OCI-LY7 (cell line): ENCODE results near the gene ZNF423. TPM values are rescaled to one million over a fixed set of nuclear protein-coding genes. Genes with fewer than 3 reads are reported as not detected.

Experiments used
- BruUV-seq: library from RNA; stranded (reverse); fragments of 400-500 nt; replicated peaks from 2 replicates; lab custom pipeline; 2021; lab: Mats Ljungman, UMichigan
- CTCF ChIA-PET: fragments of 300-600 bp; sonication (Branson Sonifier 250); formaldehyde crosslinking; loops from one replicate; lab custom pipeline; 2022; ENCODE audit warnings: antibody characterized with exemption; ENCODE audit not compliant: unreplicated experiment; lab: Charles Lee
- POLR2A ChIA-PET: fragments of 300-600 bp; sonication (Branson Sonifier 250); formaldehyde crosslinking; loops from one replicate; lab custom pipeline; 2022; ENCODE audit warnings: antibody characterized with exemption; lab: Charles Lee
- DNase-seq: peaks from one replicate; pipeline ENCODE4 v3.0.0-alpha.2; 2015; ENCODE audit warnings: low spot score
- H2AFZ ChIP-seq: fragments of 200-600 bp; sonication (generic), shearing (Covaris generic); 2 replicates; pipeline ENCODE4 v1.6.1; 2014; ENCODE audit warnings: mild to moderate bottlenecking, antibody characterized with exemption, low read length, moderate library complexity
- H3K27ac ChIP-seq: fragments of 200-600 bp; sonication (generic); 2 replicates; pipeline ENCODE4 v1.5.1; 2014; ENCODE audit warnings: mixed run types, low read depth, mild to moderate bottlenecking, moderate library complexity, low read length, inconsistent platforms; ENCODE audit not compliant: poor library complexity, severe bottlenecking
- H3K36me3 ChIP-seq: fragments of 200-600 bp; sonication (generic); 2 replicates; pipeline ENCODE4 v1.6.1; 2014; ENCODE audit warnings: mild to moderate bottlenecking, antibody characterized with exemption, low read length, moderate library complexity, mixed read lengths; ENCODE audit not compliant: insufficient read depth
- H3K4me1 ChIP-seq: fragments of 200-600 bp; sonication (generic); 2 replicates; pipeline ENCODE4 v1.5.1; 2014; ENCODE audit warnings: mild to moderate bottlenecking, low read length; ENCODE audit not compliant: insufficient read depth, poor library complexity, severe bottlenecking
- H3K4me2 ChIP-seq: fragments of 200-600 bp; sonication (generic); 2 replicates; pipeline ENCODE4 v1.6.1; 2014; ENCODE audit warnings: mild to moderate bottlenecking, low read length
- H3K4me3 ChIP-seq: fragments of 200-600 bp; sonication (generic); 2 replicates; pipeline ENCODE4 v1.5.1; 2014; ENCODE audit warnings: mild to moderate bottlenecking, low read depth, low read length; ENCODE audit not compliant: poor library complexity, severe bottlenecking
- H3K79me2 ChIP-seq: fragments of 200-600 bp; sonication (generic); 2 replicates; pipeline ENCODE4 v1.6.1; 2016; ENCODE audit warnings: low read depth, mild to moderate bottlenecking, low read length, moderate library complexity, mixed read lengths; ENCODE audit not compliant: insufficient read depth
- H3K9me2 ChIP-seq: fragments of 200-600 bp; sonication (generic); 2 replicates; pipeline ENCODE4 v1.6.1; 2016; ENCODE audit warnings: mild to moderate bottlenecking, low read length, mixed read lengths; ENCODE audit not compliant: insufficient read depth
- H3K9me3 ChIP-seq: fragments of 200-600 bp; sonication (generic); 2 replicates; pipeline ENCODE4 v1.6.1; 2014; ENCODE audit warnings: mild to moderate bottlenecking, mixed run types, low read length, mixed read lengths
- H4K20me1 ChIP-seq: fragments of 200-600 bp; sonication (generic); 2 replicates; pipeline ENCODE4 v1.6.1; 2014; ENCODE audit warnings: mild to moderate bottlenecking, antibody characterized with exemption, low read length, moderate library complexity, mixed read lengths; ENCODE audit not compliant: insufficient read depth
- CTCF ChIP-seq: fragments of 200-600 bp; sonication (generic); conservative IDR thresholded peaks from 2 replicates; pipeline ENCODE4 v1.5.1; 2014; ENCODE audit warnings: mild to moderate bottlenecking, antibody characterized with exemption, low read length, moderate library complexity, mixed read lengths
- EZH2phosphoT487 ChIP-seq: fragments of 200-600 bp; sonication (generic); IDR thresholded peaks from 2 replicates; pipeline ENCODE4 v1.6.1; 2018; ENCODE audit warnings: low read depth, borderline replicate concordance, mild to moderate bottlenecking, mixed run types, antibody characterized with exemption, low read length, moderate library complexity, mixed read lengths
- intact Hi-C: fragments of 100-400 bp; cut with micrococcal nuclease; formaldehyde crosslinking; loops from one replicate; pipeline ENCODE4 v1.10.0; 2022; ENCODE audit not compliant: unreplicated experiment
- total RNA-seq, 2 experiments: library from RNA; depleted of rRNA in 1 of 2; stranded (reverse); fragments of >200 nt in 1 of 2; shearing (Covaris generic) in 1 of 2; gene quantifications; 2 replicates each; pipeline ENCODE4 v1.2.3, GENCODE V29; 2014 to 2022

The ZNF423 gene
- total RNA-seq, 2 experiments from 2014 or later = 0.09 to 0.13 TPM

- no peak overlapping the region for H3K4me2 ChIP-seq
- H3K9me2 ChIP-seq = no peaks in the 10 kb centered on the region
- H2AFZ ChIP-seq = no peak overlapping the region
- ChIA-PET CTCF (no interaction called here), POLR2A (no interaction called here)
- no peaks in the 10 kb centered on the region for H3K9me3 ChIP-seq
- no peaks in the 10 kb centered on the region for H3K79me2 ChIP-seq
- H3K4me1 ChIP-seq = no peaks in the 10 kb centered on the region
- H3K4me3 ChIP-seq = no peak overlapping the region
- DNase-seq = no peak
- no peaks in the 10 kb centered on the region for H3K36me3 ChIP-seq
- no peak for TF ChIP-seq CTCF
- TF ChIP-seq EZH2phosphoT487 = no peak
- no peaks in the 10 kb centered on the region for H4K20me1 ChIP-seq
- no TSS peak for BruUV-seq
- no peak overlapping the region for H3K27ac ChIP-seq
- intact Hi-C loops = no loop called here
Observed at GRCh38 chr16:49775581-49775980, 80.3 kb downstream of the ZNF423 start.

- Histone ChIP-seq H3K9me2 (no peaks in the 10 kb centered on the region), H3K36me3 (no peaks in the 10 kb centered on the region), H3K4me1 (no peaks in the 10 kb centered on the region), H3K27ac (no peak overlapping the region), H4K20me1 (no peaks in the 10 kb centered on the region), H3K4me3 (no peak overlapping the region), H3K79me2 (no peaks in the 10 kb centered on the region), H3K4me2 (no peak overlapping the region), H3K9me3 (no peaks in the 10 kb centered on the region), H2AFZ (no peak overlapping the region)
- intact Hi-C loops = no loop called here
- TF ChIP-seq CTCF (no peak), EZH2phosphoT487 (no peak)
- BruUV-seq = no TSS peak
- CTCF ChIA-PET = no interaction called here
- POLR2A ChIA-PET = no interaction called here
- no peak for DNase-seq
Observed at GRCh38 chr16:49775018-49775417, 80.9 kb downstream of the ZNF423 start.

GRCh38 chr16:49773534-49774475 is 82.1 kb downstream of the ZNF423 start:
- BruUV-seq = no TSS peak
- Histone ChIP-seq H3K4me1 (no peaks in the 10 kb centered on the region), H3K4me3 (no peak overlapping the region), H3K36me3 (no peaks in the 10 kb centered on the region), H2AFZ (no peak overlapping the region), H3K9me2 (no peaks in the 10 kb centered on the region), H3K9me3 (no peaks in the 10 kb centered on the region), H3K79me2 (no peaks in the 10 kb centered on the region), H3K4me2 (no peak overlapping the region), H3K27ac (no peak overlapping the region), H4K20me1 (no peaks in the 10 kb centered on the region)
- intact Hi-C loops = no loop called here
- CTCF ChIA-PET = no interaction called here
- POLR2A ChIA-PET = no interaction called here
- no peak for DNase-seq
- TF ChIP-seq CTCF = no peak
- no peak for TF ChIP-seq EZH2phosphoT487
